ENCODE results near the gene RTN4R. TPM values are rescaled to one million over a fixed set of nuclear protein-coding genes. Genes with fewer than 3 reads are reported as not detected.
"Not testable (repeated sequence)": the region's sequence is repeated elsewhere in the genome, so short reads cannot be mapped to it uniquely, and the experiment has no call there.

Gene RTN4R
- total and polyA plus RNA-seq, 2 of the 4 experiments (the other 2 are of a cell fraction) = 0.18 to 0.94 TPM

- no peak for TF ChIP-seq SMC3 (IDR thresholded peaks at IDR 0.05; ENCODE audit: low read depth, low read length)
These were observed 3.3 kb downstream of the RTN4R start (continued) for GRCh38 chr22:20264614-20265452.

- H4K91ac ChIP-seq (ENCODE audit: insufficient read depth, low read depth, low read length); intact Hi-C loops (cut with micrococcal nuclease); in situ Hi-C loops (cut with MboI; ENCODE audit: low sequenced_read_pairs); H2BK20ac ChIP-seq (ENCODE audit: low read depth, low read length); H3K4me3 ChIP-seq (ENCODE audit: insufficient read depth, low read depth, low read length); H2AK9ac ChIP-seq (replicated peaks; ENCODE audit: low read depth, low read length, poor library complexity); H2BK5ac ChIP-seq (ENCODE audit: low read depth, low read length, poor library complexity, severe bottlenecking); DNase-seq; H4K20me1 ChIP-seq (ENCODE audit: insufficient read depth, low read length); H3K27ac ChIP-seq (ENCODE audit: insufficient read depth, low read length); H3K4me1 ChIP-seq (ENCODE audit: control insufficient read depth, insufficient read depth, low read length); dilution Hi-C loops (cut with HindIII; ENCODE audit: low sequenced_read_pairs, unreplicated experiment); H3K23ac ChIP-seq (ENCODE audit: low read depth, low read length); H3K56ac ChIP-seq (ENCODE audit: extremely low read depth, insufficient read depth, low read length); H3K9me3 ChIP-seq (ENCODE audit: control insufficient read depth, insufficient read depth, low read length); H3K9me1 ChIP-seq (ENCODE audit: insufficient read depth, low read length); H2BK120ac ChIP-seq (ENCODE audit: low read depth, low read length); H3K36me3 ChIP-seq (ENCODE audit: control insufficient read depth, insufficient read depth, low read length); BruUV-seq (replicated peaks); H4K5ac ChIP-seq (ENCODE audit: low read depth, low read length); H3K79me1 ChIP-seq (ENCODE audit: low read depth in 1 of 2, low read length in 2 of 2); H2BK15ac ChIP-seq (ENCODE audit: low read depth, low read length); H3K9ac ChIP-seq (ENCODE audit: low read depth, low read length); H2AK5ac ChIP-seq (ENCODE audit: low read depth, low read length); H4K8ac ChIP-seq (ENCODE audit: low read depth in 2 of 2, low read length in 2 of 2); POLR2A ChIA-PET (ENCODE audit: unreplicated experiment); H3K4ac ChIP-seq (ENCODE audit: low read depth, low read length); H3K18ac ChIP-seq (ENCODE audit: low read depth, low read length); ATAC-seq (ENCODE audit: low read depth); H3K4me2 ChIP-seq (ENCODE audit: low read depth, low read length); H3K14ac ChIP-seq (replicated peaks; ENCODE audit: low read depth, low read length); H2AFZ ChIP-seq (replicated peaks; ENCODE audit: low read length, poor library complexity); CTCF ChIA-PET: not testable (repeated sequence)
- H3K27me3 ChIP-seq (ENCODE audit: control insufficient read depth, insufficient read depth, low read length) = peaks cover 26% of the 10 kb centered on the region
- 71% methylated on average over 1 of the region's 17 CpGs; no CpG with 5 or more reads in 1 of the 2 experiments for WGBS, 2 experiments (ENCODE audit: extremely low coverage in 2 of 2, insufficient read length in 1 of 2)
These were observed 4.5 kb downstream of the RTN4R start for GRCh38 chr22:20263404-20264281.

Data from IMR-90 (cell line).